H4 (cell line): ENCODE results near the gene KRT23. TPM values are rescaled to one million over a fixed set of nuclear protein-coding genes. Genes with fewer than 3 reads are reported as not detected.

Experiments
- DNase-seq: peaks from one replicate; pipeline ENCODE4 v3.0.0-alpha.2; 2015; ENCODE audit warnings: low spot score
- total RNA-seq: library from RNA; depleted of rRNA; stranded (reverse); fragments of >200 nt; shearing (Covaris generic); gene quantifications from 2 replicates; pipeline ENCODE4 v1.2.3, GENCODE V29; 2014; rRNA removed

KRT23 gene, protein sequence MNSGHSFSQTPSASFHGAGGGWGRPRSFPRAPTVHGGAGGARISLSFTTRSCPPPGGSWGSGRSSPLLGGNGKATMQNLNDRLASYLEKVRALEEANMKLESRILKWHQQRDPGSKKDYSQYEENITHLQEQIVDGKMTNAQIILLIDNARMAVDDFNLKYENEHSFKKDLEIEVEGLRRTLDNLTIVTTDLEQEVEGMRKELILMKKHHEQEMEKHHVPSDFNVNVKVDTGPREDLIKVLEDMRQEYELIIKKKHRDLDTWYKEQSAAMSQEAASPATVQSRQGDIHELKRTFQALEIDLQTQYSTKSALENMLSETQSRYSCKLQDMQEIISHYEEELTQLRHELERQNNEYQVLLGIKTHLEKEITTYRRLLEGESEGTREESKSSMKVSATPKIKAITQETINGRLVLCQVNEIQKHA
- total RNA-seq, result not detected in 2 replicates

DNA sequence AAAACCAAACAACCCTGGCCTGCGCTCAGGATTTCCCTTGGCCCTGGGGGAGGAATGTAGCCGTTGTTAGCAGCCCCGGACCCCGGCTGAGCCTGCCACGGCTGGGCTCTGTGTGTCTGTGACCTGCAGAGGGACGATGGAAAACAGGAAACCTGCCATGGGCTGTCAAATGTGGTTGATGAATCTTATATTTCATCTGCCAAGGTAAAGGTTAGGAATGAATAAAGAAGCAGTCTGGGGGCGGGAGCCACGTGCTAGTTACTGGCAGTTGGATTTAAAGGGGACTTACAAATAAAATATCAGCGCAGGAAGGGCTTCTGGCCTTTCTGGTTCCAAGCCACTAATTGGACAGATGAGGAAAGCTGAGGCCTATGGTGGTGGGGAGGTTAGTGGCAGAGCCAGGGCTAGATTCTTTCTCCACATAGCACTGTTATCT lies at the start of gene KRT23:
Gene KRT23, minus strand, starts transcription at position 263 of the 436 bp plus-strand sequence. CDS start 1,043 bp downstream, outside the sequence.
- no peak for DNase-seq

DNA sequence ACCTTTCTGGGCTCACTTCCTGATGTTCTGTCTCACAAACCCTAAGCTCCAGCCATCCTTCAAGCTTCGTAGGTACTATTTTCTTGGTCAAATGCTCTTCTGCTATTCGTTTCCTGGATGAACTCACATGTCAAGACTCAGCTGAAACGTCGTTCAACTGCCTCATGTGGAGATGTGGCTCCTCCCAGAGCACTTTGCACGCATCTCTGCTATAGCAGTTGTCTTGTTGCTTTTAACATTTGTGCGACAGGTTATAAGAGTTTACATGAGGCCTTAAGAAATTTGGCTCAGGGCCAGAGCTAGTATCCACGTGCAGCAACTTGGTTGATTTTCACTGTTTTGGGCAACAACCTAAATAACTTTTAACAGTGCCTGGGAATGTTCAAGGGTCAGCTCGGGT lies 49.5 kb upstream of the KRT23 start:
- DNase-seq, result no peak

DNA sequence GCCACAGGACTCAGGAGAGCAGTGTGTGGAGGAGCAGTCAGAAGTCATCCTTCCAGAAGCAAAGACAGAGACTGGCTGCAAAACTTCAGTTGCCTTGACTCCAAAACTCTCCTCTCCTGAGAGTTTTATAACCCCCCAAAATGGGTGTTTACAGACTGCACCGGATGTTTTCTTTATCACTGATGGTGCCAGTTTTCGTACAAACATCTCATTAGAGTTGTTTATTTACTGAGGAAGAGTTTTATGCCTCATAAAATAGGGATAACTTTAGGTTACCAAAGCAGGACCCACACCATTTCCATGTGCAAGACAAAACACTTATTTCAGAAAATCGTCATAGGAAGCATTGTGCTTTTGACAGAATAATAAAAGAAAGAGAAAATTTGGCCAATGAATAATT lies 46.8 kb upstream of the KRT23 start, which contains the start of gene KRT40:
Gene KRT40, minus strand, starts transcription at position 101 of the 400 bp plus-strand sequence. Its CDS starts 53 bp downstream, at position 48.
- no peak for DNase-seq

DNA sequence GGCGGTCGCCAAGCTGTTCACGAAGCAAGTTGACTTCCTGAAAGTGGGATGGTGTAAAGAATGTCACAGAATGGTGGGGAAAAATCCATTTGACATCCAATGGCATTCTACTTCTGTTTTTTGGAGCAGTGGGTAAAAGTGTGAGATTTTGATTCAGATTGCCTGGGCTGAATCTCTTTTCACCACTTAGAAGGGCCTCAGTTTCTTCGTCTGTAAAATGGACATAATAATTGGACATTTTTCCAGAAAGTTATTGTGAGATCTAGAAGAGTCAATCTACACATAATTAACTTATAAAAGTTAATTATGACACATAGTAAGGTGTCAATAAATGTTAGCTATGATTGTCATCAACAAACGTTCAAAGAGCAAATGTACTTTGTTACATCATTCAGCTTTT lies 43.7 kb upstream of the KRT23 start:
- DNase-seq, result no peak

DNA sequence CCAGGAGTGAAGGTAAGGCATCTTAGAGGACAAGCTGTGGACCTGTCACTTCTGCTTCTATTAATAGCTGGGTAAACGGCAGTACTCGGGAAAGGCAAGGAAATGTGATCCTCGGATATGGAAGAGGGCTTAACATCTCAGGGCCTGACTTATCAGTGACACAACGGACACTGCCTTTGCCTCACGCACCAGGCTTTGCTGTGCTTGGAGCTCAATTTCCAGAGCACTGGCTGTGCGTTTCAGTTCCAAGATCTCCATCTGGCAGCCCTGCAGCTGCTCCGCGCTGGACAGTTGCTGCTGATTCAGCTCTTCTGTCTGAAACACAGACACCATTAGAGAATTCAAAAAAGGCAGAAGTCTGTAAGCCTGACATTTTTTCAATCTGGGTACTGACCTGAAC lies 43.1 kb upstream of the KRT23 start:
- DNase-seq, result no peak

DNA sequence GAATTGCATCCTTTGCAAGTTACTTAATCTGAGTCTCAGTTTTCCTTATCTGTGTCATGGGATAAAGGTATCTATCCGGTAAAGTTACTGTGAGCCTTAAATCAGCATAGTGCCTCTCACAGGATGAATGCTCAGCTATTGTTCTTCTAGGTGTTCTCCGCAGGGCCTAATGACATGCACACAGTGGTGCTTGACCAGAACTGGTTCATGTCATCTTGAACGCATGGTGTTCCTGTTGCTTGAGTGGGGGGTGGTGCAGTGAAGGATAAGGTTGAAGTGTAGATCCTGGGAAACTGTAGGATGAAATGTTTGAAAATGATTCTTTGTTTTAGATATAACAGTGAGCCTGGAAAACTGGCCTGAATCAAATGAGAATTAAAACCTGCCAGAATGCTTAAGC lies 42.7 kb upstream of the KRT23 start:
- DNase-seq, result no peak

DNA sequence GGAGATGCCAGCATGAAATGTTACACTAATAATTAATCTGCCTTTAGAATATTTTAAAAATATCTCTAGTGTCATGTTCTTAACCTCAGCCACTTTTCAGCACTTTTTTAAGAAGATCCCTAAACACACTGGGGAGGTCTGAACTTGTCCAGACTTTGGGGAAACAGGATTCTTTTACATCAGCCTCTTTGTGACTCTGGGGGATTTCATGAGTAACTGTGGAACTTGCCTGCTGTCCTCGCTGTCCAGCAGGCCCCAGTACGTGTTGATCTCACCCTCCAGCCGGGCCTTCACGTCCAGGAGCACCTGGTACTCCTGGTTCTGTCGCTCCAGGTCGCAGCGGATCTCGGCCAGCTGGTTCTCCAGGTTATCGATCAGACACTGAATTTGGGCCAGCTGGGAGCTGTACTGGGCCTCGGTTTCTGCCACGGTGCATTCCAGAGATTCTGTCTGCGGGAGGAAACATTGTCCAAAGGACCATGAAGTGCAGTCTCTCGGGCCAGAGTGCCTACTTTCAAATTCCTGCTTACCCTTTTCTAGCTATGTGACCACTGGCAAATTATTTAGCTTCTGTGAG lies 41.2 kb upstream of the KRT23 start:
- DNase-seq, result no peak

DNA sequence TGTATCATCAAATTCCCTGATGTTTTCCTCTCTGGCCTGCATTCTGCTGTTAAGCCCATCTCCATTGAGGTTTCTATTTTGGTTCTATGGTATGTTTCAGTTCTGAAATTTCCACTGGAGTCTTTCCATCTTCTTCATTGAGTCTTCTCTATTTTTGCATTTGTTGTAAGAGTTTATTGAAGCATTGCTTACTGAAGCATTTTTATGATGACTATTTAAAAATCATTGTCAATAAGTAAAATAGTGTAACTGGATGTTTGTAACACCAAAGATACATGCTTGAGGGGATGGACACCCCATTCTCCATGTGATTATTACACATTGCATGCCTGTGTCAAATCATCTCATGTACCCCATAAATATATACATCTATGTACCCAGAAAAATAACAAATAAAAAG lies 38.1 kb upstream of the KRT23 start:
- DNase-seq, result no peak

DNA sequence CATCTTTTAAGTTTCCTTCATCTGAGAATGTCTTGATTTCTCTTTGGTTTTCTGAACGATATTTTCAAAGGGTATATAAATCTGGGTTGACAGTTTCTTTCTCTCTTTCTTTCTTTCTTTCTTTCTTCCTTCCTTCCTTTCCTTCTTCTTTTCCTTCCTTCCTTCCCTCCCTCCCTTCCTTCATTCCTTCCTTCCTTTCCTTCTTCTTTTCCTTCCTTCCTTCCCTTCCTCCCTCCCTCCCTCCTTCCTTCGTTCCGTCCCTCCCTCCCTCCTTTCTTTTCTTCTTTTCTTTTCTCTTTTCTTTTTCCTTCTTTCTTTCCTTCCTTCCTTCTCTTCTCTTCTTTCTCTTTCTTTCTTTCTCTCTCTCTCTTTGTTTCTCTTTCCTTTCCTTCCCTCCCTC lies 36.9 kb upstream of the KRT23 start:
- no peak for DNase-seq

DNA sequence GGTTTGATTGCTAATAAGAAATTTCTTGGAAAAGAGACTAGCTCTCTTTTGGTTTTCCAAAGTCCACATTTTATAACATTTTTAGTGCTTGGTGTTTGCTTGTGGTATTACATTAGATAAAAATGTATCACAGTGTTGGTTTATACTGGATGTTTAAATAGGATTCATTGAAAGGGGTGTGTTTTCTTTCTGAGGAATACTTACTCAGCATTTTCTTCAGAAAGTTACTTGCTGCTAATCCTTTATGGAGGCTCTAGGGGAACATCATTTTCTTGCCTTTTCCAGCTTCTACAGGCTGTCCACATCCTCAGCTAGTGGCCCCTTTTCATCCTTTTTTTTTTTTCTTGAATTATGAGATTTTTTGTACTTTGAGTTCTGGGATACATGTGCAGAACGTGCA lies 30.1 kb upstream of the KRT23 start:
- DNase-seq, result no peak

DNA sequence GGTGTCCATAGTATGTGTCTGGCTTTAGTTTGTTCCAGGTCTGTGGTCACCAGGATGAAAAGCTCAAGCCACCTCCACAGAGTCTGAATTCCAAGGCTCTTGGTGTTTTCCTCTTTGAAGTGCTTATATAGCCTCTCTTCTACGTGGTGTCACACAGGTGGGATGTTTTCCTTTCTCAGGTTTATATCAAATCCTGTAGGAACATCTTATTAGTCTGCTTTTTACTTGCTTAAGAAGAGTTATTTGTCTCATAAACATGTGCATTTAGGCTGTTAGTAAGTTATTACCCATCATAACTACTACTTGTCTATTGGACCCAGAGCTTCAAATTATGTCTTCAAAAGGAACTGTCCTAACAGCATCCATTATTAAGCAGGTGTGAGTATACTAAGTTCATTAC lies 29.4 kb upstream of the KRT23 start, which contains the start of gene KRT39:
Gene KRT39, minus strand, starts transcription at position 101 of the 400 bp plus-strand sequence. Its CDS starts 92 bp downstream, at position 9.
- no peak for DNase-seq

DNA sequence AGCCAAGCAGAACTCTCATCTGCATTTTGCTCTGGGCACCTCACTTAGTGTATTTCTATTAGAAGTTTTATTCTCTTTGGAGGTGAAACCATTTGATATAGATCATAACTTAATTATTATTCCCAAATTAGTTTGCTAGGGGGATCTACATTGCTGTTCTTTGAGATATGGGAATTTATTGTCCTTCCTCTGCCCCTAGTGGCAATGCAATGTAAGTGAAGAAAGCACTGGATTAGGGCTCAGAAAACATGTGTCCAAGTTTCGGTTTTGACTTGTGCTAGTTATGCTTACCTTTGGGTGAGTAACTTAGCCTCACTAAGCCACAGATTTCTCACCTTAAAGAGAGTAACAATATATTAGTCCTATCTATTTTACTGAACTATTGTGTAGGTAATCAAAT lies 26.4 kb upstream of the KRT23 start:
- DNase-seq, result peak; percentile 53

DNA sequence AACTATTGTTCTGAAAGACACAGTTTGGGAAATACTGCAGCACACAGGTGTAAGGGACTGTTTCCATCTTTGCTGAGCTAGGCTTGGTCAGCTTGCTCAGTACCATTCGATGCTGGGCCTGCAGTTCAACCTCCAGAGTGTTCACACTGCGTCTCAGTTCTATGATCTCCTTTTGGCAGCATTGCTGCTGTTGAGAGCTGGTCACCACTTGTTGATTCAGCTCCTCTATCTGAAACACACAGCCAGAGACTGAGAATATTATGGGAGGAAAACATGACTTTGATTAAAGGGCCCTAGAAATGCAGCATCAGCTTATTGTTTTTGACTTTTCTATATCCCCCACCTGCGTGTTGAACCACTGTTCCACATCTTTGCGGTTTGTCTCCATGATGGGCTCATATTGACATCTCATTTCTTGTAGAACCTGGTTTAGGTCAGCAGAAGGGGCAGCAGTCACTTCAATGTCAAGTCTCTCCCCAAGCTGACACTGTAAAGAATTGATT lies 24.7 kb upstream of the KRT23 start:
- no peak for DNase-seq

DNA sequence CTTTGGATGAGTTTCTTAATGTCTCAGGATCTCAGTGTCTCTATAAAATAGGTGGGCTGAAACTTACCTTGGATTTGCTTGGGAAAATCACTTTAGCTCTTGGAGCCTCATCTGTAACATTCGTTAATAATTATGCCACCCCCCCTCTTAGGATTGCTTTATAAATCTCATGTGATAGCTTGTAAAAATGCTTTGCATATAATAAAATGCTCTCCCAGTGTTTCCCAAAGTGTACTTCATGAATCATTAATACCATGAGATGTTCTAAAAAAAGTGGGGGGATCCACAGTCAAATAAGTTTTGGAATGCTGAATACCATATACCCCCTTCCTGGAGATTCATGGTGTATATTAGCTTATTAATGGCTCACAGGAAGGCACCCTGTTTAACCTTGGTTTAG lies 24.1 kb upstream of the KRT23 start:
- no peak for DNase-seq

DNA sequence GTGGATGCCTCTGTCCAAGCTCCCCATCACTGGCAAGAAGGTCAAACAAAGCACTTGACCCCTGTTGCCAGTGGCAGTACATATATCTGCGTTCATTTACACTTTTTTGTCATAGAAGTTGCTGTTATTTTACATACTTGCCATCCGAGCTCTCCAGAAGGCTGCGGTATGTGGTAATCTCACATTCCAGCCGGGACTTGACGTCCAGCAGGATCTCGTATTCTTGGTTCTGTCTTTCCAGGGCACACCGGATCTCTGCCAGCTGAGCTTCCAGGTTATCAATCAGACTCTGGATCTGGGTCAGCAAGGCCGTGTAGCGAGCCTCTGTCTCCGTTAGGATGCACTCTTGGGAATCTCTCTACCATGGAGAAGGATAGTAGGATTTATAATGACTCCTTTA lies 22.7 kb upstream of the KRT23 start:
- no peak for DNase-seq

DNA sequence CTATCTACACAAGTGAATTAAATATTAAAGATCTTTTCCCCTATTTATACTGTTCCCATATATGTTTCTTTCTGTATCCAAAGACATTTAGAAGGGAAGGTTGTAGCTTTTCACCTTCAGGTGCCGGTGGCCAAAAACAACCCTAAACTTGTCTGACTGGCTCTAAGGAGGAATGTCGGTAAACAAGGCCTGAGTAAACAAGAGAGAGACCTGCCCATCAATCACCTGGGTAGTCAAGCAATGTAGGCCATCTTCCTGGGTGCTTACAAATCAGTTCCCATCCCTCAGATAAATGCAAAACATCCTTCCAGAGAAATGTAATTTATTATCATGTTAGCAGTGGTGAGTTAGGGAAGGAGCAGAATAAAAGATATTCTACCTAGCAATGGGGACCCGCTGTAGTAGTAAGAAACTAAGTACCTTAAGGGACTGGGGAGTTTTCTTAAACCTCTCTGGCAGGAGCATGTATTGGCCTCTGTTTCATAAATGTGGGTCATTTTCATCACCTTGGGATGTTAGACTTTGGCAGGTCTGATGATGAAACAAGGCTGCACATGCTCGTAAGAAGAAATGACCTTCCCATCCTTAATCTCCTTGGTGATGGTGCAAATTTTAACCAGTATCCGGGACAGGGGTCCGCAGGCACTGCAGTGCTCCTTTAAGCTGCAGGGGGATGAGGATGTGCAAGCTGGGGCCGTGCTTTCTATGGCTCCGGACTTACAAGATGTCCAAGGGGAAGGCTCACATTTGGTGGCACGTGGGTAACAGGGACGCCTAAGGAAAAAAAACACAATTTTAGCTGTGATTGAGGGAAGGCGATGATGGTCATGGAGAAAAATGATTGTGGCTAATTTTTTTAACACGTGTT lies 20.9 kb upstream of the KRT23 start:
- DNase-seq, result no peak

DNA sequence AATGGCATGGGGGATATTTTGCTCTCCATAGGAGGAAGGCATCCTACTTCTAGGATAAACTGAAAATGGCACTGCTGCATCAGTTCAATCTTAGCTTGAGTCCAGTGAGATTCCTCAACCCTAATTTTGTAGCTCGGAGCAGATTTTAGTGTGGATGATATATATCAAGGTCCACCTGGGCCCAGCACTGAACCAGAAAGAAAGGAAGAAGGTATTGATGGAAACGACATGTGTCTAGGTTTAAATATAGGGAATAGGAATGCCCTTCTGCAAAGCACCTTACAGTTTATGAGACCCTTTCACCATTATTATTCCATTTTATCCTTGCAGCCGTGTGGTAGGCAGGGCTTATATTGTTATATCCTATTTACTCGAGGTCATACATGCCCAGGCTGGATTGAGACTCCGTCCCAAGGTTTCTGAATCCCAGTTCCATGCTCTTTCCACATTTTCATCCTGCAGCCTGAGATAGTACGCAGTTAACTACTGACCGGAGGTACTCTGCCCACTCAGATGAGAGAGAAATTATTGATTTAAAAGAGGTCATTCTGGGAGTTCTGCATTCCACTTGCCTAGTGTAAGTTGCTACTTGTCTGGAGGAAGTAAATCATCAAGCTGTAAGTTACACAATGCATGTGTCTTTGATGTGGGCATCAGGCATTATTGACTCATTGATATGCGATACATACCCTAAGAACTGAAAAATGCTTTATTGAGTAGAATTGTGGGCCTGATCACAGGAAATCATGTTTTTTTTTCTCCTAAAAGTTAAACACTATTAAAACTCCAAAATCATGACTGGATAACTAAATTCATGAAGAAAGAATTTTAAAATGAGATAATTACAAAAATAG lies 19.2 kb upstream of the KRT23 start:
- DNase-seq, result peak; percentile 51

DNA sequence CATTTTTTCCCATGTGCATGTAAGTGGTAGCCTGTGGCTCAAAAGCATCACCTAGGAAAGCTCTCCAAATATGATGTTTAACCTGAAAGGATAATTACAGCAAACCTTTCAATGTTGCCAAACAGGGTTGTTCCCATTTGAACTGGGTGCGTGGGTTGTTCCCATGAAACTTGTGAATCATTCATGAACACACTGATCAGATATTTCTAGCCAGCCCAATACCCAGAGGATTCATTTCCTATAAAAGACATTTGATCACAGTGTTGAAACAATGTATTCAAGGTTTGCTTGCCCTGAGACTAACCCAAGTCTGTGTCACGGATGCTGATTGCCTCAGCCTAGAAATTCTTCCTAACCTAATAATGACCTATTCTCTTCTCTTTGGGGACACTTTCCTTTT lies 16.4 kb upstream of the KRT23 start:
- DNase-seq, result no peak

DNA sequence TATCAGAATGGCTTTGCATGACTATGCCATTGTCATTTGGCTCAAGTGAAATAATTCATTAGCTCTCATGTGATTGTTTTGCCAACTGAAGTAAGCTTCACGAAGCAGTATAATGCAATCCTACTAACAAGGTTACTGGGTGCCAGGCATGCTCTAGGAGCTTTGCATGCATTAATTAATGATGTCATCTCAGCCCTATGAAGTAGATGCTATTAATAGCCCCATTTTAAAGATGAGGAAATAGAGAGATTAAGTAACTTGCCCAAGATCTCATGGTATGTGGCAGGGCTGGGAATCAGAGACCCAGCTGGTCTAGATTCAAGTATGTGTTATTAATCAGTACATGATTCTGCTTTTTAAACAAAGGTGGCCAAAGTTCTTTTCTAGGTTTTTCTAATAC lies 15.2 kb upstream of the KRT23 start:
- DNase-seq, result peak; percentile 15

DNA sequence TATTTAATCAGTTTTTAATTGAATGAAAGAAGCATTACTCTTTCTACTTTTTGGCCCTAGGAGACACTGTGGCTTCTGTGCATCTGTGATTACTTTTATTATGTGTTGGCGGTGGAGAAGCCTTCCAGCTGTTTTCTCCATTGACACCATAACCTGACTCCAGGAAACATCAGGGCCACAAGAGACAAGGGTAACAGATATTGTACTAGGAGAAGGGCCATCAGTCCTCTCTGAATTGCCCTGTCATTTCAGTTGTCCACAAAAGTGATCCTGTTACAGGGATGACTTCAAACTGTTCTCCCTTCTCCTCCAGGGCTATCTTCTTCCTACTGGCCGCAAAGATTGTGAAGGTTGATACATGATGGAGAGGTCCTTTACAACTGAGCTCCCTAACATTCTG lies 14.7 kb upstream of the KRT23 start:
- no peak for DNase-seq

DNA sequence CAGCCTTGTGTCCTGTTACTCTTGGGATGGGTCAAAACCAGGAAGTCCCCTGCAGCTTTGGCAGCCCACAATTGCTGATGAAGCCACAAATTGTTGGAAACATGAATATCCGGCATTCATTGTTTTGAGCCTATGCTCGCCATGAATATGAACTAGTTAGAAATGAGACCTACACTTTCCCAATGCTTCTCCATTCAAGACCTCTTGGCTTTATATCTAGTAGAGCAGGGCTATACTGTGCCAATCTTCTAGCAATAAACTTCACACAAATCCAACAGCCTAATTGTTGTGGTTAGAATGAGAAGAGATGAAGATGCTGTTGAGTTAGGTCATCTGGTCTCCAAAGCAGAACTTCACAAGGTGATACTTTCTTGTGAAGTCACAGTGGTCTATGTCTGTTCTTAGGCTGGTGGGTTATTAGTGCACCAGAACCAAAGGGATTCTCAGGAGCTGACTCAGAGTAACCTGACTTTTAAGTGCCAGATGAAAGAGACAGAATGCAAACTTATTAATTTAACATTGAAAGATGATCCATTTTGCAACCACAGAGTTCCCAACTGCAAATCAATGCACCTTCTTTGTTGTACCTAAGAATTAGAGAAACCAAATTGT lies 13.7 kb upstream of the KRT23 start:
- no peak for DNase-seq
